WERI-Rb-1 (cell line): ENCODE measurements around the gene PSORS1C2.

Experiments used
- DNase-seq: peaks from one replicate; pipeline ENCODE4 v3.0.0-alpha.2; 2020
- H3K27ac ChIP-seq: fragments of 250-450 bp; sonication (Bioruptor Pico); 2 replicates; pipeline ENCODE4 v1.5.1; 2020; ENCODE audit warnings: mild to moderate bottlenecking, moderate library complexity
- H3K27me3 ChIP-seq: fragments of 250-450 bp; sonication (Bioruptor Pico); 2 replicates; pipeline ENCODE4 v1.5.1; 2021; ENCODE audit warnings: mild to moderate bottlenecking, low read depth, moderate library complexity; ENCODE audit not compliant: insufficient read depth, severe bottlenecking
- H3K36me3 ChIP-seq: fragments of 250-450 bp; sonication (Bioruptor Pico); 2 replicates; pipeline ENCODE4 v1.5.1; 2020; ENCODE audit warnings: mild to moderate bottlenecking, moderate library complexity
- H3K4me3 ChIP-seq: 2 replicates; pipeline ENCODE4 v1.5.1; 2011; ENCODE audit warnings: low read depth, mild to moderate bottlenecking, control low read depth, low read length
- H3K9me3 ChIP-seq: fragments of 250-450 bp; sonication (Bioruptor Pico); 2 replicates; pipeline ENCODE4 v1.5.1; 2021; ENCODE audit warnings: mild to moderate bottlenecking, moderate library complexity; ENCODE audit not compliant: severe bottlenecking
- TF ChIP-seq, protein P1 (sequence below): IDR thresholded peaks from 2 replicates; pipeline ENCODE4 v1.5.1; 2011; ENCODE audit warnings: low read depth, mild to moderate bottlenecking, control low read depth, inconsistent platforms, low read length

PSORS1C2 gene

DNA sequence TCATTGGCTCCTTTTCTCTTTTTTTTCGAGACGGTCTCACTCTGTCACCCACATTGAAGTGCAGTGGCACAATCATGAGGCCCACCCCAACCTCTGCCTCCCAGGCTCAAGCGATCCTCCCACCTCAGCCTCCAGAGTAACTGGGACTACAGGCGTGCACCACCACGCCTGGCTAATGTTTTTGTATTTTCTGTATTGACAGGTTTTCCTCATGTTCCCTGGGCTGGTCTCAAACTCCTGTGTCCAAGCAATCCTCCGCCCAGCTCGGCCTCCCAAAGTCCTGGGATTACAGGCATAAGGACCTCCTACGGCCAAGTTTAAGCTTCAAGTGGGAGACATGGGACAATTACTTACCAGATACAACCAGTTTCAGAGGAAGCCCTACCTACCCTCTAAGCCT, 41.0 kb upstream of the PSORS1C2 start:
- TF ChIP-seq, protein P1, sequence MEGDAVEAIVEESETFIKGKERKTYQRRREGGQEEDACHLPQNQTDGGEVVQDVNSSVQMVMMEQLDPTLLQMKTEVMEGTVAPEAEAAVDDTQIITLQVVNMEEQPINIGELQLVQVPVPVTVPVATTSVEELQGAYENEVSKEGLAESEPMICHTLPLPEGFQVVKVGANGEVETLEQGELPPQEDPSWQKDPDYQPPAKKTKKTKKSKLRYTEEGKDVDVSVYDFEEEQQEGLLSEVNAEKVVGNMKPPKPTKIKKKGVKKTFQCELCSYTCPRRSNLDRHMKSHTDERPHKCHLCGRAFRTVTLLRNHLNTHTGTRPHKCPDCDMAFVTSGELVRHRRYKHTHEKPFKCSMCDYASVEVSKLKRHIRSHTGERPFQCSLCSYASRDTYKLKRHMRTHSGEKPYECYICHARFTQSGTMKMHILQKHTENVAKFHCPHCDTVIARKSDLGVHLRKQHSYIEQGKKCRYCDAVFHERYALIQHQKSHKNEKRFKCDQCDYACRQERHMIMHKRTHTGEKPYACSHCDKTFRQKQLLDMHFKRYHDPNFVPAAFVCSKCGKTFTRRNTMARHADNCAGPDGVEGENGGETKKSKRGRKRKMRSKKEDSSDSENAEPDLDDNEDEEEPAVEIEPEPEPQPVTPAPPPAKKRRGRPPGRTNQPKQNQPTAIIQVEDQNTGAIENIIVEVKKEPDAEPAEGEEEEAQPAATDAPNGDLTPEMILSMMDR: no peak
- H3K27me3 ChIP-seq: no peaks in the 10 kb centered on the region
- no peak overlapping the region for H3K4me3 ChIP-seq
- no peak overlapping the region for H3K27ac ChIP-seq
- H3K36me3 ChIP-seq: no peaks in the 10 kb centered on the region
- H3K9me3 ChIP-seq: no peaks in the 10 kb centered on the region
- DNase-seq: no peak

DNA sequence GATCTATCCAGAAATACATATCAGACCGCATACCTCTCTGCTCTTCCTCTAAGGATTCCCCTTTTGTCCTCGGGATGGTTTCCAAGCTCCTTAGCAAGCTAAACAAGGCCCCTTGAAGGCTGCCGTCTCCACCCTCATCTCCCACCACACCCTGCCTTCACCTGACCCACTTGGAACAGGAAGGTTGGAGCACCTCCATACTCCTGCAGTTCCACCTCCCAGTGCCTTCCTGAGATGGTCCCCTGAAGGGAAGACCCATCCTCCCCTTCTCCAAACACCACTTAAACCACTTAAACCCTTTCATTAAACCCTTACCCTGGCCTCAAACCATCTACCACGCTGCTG, 40.1 kb upstream of the PSORS1C2 start:
- H3K36me3 ChIP-seq: no peaks in the 10 kb centered on the region
- H3K27me3 ChIP-seq: no peaks in the 10 kb centered on the region
- TF ChIP-seq, protein P1: no peak
- no peaks in the 10 kb centered on the region for H3K9me3 ChIP-seq
- DNase-seq: no peak
- H3K27ac ChIP-seq: no peak overlapping the region
- H3K4me3 ChIP-seq: no peak overlapping the region

DNA sequence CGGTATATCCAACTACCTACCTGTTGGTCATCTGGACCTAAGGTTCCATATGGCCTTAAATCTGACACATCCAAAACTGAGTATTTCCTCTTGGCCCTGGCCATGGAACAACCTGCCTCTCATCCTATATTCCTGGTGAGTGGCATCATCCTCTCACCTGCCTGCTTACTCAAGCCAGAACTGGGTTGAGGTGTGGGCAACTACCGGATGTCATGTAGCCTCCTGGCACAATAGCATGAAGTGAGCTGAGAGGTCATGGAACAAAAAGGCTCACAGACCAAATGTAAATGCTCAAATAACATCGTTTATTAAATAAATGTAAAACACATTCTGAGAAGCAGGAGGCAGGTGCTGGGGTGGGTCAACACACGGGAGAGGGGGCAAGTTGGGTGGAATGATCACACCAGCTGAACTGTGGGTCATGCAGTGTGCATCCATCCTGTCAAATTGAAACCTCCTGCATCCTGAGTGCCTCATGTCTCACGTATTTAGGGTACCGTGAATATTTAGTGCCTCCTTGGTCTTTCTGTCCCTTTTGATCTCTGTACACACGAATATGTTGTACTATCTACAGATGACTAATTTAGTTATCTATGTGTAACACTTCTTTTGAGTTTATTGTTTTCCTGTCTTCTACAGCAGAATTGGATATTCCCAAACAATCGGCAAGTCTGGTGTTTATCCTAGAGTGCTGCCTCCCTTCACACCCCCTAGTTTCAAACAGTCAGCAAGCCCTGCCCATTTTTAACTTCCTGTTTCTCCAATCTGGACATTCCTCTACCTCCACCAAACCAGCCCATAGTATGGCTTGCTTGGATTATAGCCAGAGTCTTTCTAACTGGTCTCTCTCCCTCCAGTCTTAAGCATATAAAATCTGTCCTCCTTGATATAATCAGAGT, 39.5 kb upstream of the PSORS1C2 start:
- H3K9me3 ChIP-seq: no peaks in the 10 kb centered on the region
- DNase-seq: no peak
- H3K27ac ChIP-seq: no peak overlapping the region
- H3K36me3 ChIP-seq: no peaks in the 10 kb centered on the region
- TF ChIP-seq, protein P1: no peak
- no peaks in the 10 kb centered on the region for H3K27me3 ChIP-seq
- H3K4me3 ChIP-seq: no peak overlapping the region

DNA sequence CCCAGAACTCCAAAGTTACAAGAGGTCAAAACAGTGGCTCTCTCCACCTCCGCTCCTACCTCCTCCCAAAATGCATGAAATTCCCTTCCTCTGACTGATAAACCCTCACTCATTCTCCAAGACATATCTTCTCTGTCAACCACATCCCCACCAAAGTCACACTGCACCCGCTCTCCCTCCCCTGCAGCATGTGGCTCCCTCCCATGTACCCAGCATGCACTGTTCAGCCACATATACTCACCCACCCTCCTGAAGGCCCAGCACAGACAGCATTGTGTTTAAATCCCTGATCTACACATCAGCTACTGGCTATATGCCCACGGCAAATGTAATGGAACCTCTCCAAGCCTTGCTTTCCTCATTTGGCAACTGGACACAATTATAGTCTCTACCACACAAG, 37.1 kb upstream of the PSORS1C2 start:
- no peak overlapping the region for H3K27ac ChIP-seq
- H3K36me3 ChIP-seq: no peaks in the 10 kb centered on the region
- TF ChIP-seq, protein P1: no peak
- H3K27me3 ChIP-seq: no peaks in the 10 kb centered on the region
- no peak overlapping the region for H3K4me3 ChIP-seq
- DNase-seq: no peak
- H3K9me3 ChIP-seq: no peaks in the 10 kb centered on the region

DNA sequence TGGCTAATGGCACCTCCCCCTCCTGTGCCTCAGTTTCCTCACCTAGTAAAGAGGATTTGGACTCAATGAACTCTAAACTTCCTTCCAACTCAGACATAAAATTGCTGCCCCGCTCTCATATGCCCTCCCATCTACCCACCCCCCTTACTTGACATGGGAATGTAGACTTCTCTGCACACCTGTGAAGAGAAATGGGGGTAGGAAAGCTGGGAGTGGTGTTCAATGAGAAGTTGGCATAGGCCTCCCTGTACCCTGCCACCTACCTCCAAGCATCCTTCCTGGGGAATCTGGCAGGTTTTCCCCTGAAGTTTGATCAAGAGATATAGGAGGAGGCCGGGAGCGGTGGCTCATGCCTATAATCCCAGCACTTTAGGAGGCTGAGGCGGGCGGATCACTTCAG, 35.5 kb upstream of the PSORS1C2 start:
- Histone ChIP-seq H3K36me3 (no peaks in the 10 kb centered on the region), H3K4me3 (no peak overlapping the region), H3K9me3 (no peaks in the 10 kb centered on the region), H3K27me3 (no peaks in the 10 kb centered on the region), H3K27ac (no peak overlapping the region)
- no peak for DNase-seq
- TF ChIP-seq, protein P1: no peak

DNA sequence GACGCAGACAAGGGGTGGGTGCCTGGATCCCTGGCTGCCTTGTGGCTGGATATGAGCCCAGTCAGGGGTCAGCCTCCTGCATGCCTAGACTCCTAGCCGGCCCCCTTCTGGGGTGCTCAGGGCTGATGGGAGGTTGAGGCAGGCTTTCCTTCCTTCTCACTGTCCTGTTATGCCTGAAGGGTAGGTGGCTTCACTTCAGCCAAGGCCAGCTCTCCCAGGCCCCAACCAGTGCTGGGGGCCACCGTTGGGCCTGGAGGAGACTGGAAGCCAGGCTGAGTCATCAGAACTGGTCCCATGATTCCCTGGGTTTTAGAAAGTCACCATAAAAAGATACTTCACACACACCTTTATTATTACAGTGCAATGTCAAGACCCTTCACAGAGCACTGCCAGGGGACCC, 34.5 kb upstream of the PSORS1C2 start:
- TF ChIP-seq, protein P1: no peak
- H3K4me3 ChIP-seq: no peak overlapping the region
- peaks cover 2% of the 10 kb centered on the region; the same call in 1 of the 2 replicates for H3K36me3 ChIP-seq
- no peaks in the 10 kb centered on the region for H3K27me3 ChIP-seq
- no peak for DNase-seq
- H3K9me3 ChIP-seq: no peaks in the 10 kb centered on the region
- peak overlapping the region; percentile 61 for H3K27ac ChIP-seq
